KMS-11 (cell line): Measurements from ENCODE around the gene MED16.
"Not testable (repeated sequence)": the region's sequence is repeated elsewhere in the genome, so short reads cannot be mapped to it uniquely, and the experiment has no call there.

Experiments
- H2AFZ ChIP-seq: fragments of 200-600 bp; sonication (generic); 2 replicates; pipeline ENCODE4 v1.6.1; 2016; ENCODE audit warnings: antibody characterized with exemption, mixed run types, low read depth
- H3K27ac ChIP-seq: fragments of 200-600 bp; sonication (generic); 2 replicates; pipeline ENCODE4 v1.6.1; 2016; ENCODE audit warnings: mild to moderate bottlenecking, mixed run types
- H3K27me3 ChIP-seq: fragments of 200-600 bp; sonication (generic); 2 replicates; pipeline ENCODE4 v1.6.1; 2017; ENCODE audit warnings: mild to moderate bottlenecking, low read depth, mixed run types, moderate library complexity; ENCODE audit not compliant: insufficient read depth
- H3K36me3 ChIP-seq: fragments of 200-600 bp; sonication (generic); 2 replicates; pipeline ENCODE4 v1.6.1; 2017; ENCODE audit warnings: mild to moderate bottlenecking, mixed run types; ENCODE audit not compliant: insufficient read depth
- H3K4me1 ChIP-seq: fragments of 200-600 bp; sonication (generic); 2 replicates; pipeline ENCODE4 v1.6.1; 2016; ENCODE audit warnings: mild to moderate bottlenecking, low read depth, mixed run types; ENCODE audit not compliant: poor library complexity, severe bottlenecking
- H3K4me2 ChIP-seq: fragments of 200-600 bp; sonication (generic); 2 replicates; pipeline ENCODE4 v1.7.0; 2016; ENCODE audit warnings: mild to moderate bottlenecking, mixed run types
- H3K4me3 ChIP-seq: fragments of 200-600 bp; sonication (generic); IDR thresholded peaks from 2 replicates; pipeline ENCODE4 v1.6.1; 2017; ENCODE audit warnings: low read depth, low read length, mixed read lengths; ENCODE audit not compliant: insufficient read depth
- H3K79me2 ChIP-seq: fragments of 200-600 bp; sonication (generic); 2 replicates; pipeline ENCODE4 v1.6.1; 2016; ENCODE audit warnings: low read depth, mixed run types; ENCODE audit not compliant: insufficient read depth
- H3K9ac ChIP-seq: fragments of 200-600 bp; sonication (generic); 2 replicates; pipeline ENCODE4 v1.6.1; 2016; ENCODE audit warnings: mild to moderate bottlenecking, mixed run types
- H4K20me1 ChIP-seq: fragments of 200-600 bp; sonication (generic); 2 replicates; pipeline ENCODE4 v1.6.1; 2016; ENCODE audit warnings: mild to moderate bottlenecking, mixed run types; ENCODE audit not compliant: insufficient read depth
- CTCF ChIP-seq: fragments of 200-600 bp; sonication (generic); conservative IDR thresholded peaks from 2 replicates; pipeline ENCODE4 v1.6.1; 2017; ENCODE audit warnings: low read depth, mild to moderate bottlenecking, antibody characterized with exemption, low read length, moderate library complexity, mixed read lengths

The MED16 gene

DNA sequence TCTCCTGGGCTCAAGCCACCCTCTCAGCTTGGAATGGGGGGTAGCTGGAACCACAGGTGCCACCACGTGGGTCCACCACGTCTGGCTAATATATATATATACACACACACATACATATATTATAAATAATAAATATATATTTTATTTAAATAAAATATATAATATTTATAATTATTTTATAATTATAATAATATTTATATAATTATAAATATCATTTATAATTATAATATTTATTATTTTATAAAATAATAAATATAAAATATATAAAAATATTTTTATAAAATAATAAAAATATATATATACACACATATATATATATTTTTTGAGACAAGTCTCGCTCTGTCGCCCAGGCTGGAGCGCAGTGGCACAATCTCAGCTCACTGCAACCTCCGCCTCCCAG, 38.4 kb downstream of the MED16 start:
- Histone ChIP-seq H3K36me3 (no peaks in the 10 kb centered on the region), H3K4me3 (no peak overlapping the region), H3K4me1 (no peaks in the 10 kb centered on the region), H3K79me2 (no peaks in the 10 kb centered on the region), H3K4me2 (no peak overlapping the region), H3K9ac (no peak overlapping the region), H4K20me1 (no peaks in the 10 kb centered on the region), H3K27me3 (peaks cover 8% of the 10 kb centered on the region; the same call in 1 of the 2 replicates), H2AFZ (no peak overlapping the region), H3K27ac (no peak overlapping the region)
- no peak for TF ChIP-seq CTCF

DNA sequence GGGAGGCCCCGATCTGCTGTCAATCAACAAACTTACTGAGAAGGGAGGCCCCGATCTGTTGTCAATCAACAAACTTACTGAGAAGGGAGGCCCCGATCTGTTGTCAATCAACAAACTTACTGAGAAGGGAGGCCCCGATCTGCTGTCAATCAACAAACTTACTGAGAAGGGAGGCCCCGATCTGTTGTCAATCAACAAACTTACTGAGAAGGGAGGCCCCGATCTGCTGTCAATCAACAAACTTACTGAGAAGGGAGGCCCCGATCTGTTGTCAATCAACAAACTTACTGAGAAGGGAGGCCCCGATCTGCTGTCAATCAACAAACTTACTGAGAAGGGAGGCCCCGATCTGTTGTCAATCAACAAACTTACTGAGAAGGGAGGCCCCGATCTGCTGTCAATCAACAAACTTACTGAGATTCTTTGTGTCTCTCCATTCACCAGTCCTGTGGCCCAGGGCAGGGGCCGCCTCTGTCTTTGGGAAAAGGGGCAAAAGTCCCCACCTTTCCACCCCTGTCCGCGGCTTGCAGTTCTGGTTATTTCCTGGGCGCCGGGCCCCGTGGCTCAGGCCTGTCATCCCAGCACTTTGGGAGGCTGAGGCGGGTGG, 39.3 kb downstream of the MED16 start:
- H2AFZ ChIP-seq, H3K79me2 ChIP-seq, H3K27ac ChIP-seq, H3K36me3 ChIP-seq, H4K20me1 ChIP-seq, H3K27me3 ChIP-seq, H3K4me1 ChIP-seq, H3K4me3 ChIP-seq, H3K4me2 ChIP-seq, H3K9ac ChIP-seq: not testable (repeated sequence)

DNA sequence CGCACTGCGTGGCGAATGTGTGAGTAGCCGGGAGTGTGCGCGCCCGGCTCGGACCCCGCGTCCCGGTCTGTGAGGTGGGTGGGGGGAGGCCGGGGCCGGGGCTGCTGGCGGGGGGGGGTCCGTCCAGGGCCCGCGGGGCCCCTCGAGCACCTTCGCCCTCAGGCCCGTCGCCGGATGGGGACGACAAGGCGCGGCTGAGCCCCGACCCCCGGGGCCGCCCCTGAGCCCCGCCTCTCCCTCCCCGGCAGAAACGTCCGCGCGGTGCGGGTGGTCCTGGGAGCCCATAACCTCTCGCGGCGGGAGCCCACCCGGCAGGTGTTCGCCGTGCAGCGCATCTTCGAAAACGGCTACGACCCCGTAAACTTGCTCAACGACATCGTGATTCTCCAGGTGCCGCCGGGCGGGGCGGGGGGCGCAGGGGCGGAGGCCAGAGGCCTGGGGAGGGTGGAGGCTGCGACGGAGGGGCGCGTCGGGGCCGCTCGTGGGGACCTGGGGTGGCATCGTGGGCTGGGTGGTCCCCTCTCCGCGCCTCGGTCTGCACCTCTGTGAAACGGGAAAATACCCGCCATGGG, 39.9 kb downstream of the MED16 start:
- Histone ChIP-seq H3K27ac (no peak overlapping the region), H3K27me3 (peaks cover 8% of the 10 kb centered on the region; the same call in 1 of the 2 replicates)
- TF ChIP-seq CTCF = no peak

DNA sequence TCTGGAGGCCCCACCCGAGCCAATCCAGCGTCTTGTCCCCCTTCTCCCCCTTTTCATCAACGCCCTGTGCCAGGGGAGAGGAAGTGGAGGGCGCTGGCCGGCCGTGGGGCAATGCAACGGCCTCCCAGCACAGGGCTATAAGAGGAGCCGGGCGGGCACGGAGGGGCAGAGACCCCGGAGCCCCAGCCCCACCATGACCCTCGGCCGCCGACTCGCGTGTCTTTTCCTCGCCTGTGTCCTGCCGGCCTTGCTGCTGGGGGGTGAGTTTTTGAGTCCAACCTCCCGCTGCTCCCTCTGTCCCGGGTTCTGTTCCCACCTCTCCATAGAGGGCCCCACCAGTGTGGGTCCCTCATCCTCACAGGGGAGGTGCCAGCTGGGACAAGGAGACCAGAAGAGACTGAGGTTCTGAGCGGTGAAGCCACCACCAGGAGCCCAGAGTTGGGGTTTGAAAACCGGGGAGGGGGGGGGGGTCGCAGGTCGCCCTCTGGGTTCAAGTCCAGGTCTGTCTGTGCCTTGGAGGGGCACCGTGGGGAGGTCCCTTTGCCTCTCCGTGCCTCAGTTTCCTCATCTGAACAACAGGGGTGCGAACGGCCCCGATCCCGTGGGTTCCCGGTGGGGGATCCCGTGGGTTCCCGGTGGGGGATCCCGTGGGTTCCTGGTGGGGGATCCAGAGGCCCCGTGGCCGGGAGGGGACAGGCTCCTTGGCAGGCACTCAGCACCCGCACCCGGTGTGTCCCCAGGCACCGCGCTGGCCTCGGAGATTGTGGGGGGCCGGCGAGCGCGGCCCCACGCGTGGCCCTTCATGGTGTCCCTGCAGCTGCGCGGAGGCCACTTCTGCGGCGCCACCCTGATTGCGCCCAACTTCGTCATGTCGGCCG, 40.6 kb downstream of the MED16 start, which contains the start of gene ELANE:
Gene ELANE (plus strand): TSS at position 168 of the 878 bp plus-strand sequence. CDS start 26 bp downstream, at position 194.
- H3K4me1 ChIP-seq = peaks cover 10% of the 10 kb centered on the region
- TF ChIP-seq CTCF = no peak
- no peak within 1 kb of the TSS for H2AFZ ChIP-seq
- no peaks in the 10 kb centered on the region for H4K20me1 ChIP-seq
- H3K4me2 ChIP-seq = no peak within 1 kb of the TSS
- no peak within 1 kb of the TSS for H3K4me3 ChIP-seq
- peaks cover 8% of the 10 kb centered on the region; the same call in 1 of the 2 replicates for H3K27me3 ChIP-seq
- peaks cover 8% of the 10 kb centered on the region for H3K79me2 ChIP-seq
- no peak within 1 kb of the TSS for H3K9ac ChIP-seq
- no peaks in the 10 kb centered on the region for H3K36me3 ChIP-seq
- H3K27ac ChIP-seq = no peak within 1 kb of the TSS

More for the DNA sequence above, 39.9 kb downstream of the MED16 start:
- H3K4me2 ChIP-seq = no peak overlapping the region
- H3K9ac ChIP-seq = no peak overlapping the region
- peaks cover 4% of the 10 kb centered on the region for H3K4me1 ChIP-seq
- H3K36me3 ChIP-seq = no peaks in the 10 kb centered on the region
- H4K20me1 ChIP-seq = no peaks in the 10 kb centered on the region
- peaks cover 1% of the 10 kb centered on the region; the same call in 1 of the 2 replicates for H3K79me2 ChIP-seq
- H3K4me3 ChIP-seq = no peak overlapping the region
- no peak overlapping the region for H2AFZ ChIP-seq
